Hepatocyte (in vitro differentiated cells): ENCODE measurements around the gene PCDHA1.

Experiments used
- EZH2phosphoT487 ChIP-seq: fragments of 200-600 bp; sonication (generic); IDR thresholded peaks from one replicate; pipeline ENCODE4 v1.6.1; 2018; ENCODE audit warnings: antibody characterized with exemption, mild to moderate bottlenecking, low read depth, moderate library complexity; ENCODE audit not compliant: unreplicated experiment, severe bottlenecking
- TF ChIP-seq, protein P1 (sequence below): fragments of 200-600 bp; sonication (generic); IDR thresholded peaks from 2 replicates; pipeline ENCODE4 v1.5.1; 2016; ENCODE audit warnings: antibody characterized with exemption, mild to moderate bottlenecking; ENCODE audit not compliant: poor library complexity

DNA sequence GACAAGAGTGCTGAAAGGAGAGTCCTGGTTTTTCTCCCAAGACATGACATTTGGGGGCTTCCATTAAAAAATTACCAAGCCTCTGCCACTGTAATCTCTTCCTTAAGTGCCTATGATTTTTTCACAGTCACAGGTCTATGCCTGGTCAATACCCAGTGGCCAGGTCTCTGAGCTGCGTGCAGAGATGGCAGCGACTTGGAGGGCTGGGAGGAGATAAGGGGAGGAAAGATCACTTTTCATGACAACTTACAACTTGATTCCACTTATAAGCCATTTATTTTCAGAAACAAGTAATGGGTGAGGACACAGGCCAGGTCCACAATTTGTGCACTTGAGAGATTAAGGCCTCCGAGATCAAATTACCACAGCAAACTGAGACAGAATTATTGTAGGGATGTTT lies 178.4 kb downstream of the PCDHA1 start:
- TF ChIP-seq, protein P1, sequence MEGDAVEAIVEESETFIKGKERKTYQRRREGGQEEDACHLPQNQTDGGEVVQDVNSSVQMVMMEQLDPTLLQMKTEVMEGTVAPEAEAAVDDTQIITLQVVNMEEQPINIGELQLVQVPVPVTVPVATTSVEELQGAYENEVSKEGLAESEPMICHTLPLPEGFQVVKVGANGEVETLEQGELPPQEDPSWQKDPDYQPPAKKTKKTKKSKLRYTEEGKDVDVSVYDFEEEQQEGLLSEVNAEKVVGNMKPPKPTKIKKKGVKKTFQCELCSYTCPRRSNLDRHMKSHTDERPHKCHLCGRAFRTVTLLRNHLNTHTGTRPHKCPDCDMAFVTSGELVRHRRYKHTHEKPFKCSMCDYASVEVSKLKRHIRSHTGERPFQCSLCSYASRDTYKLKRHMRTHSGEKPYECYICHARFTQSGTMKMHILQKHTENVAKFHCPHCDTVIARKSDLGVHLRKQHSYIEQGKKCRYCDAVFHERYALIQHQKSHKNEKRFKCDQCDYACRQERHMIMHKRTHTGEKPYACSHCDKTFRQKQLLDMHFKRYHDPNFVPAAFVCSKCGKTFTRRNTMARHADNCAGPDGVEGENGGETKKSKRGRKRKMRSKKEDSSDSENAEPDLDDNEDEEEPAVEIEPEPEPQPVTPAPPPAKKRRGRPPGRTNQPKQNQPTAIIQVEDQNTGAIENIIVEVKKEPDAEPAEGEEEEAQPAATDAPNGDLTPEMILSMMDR = no peak
- no peak for TF ChIP-seq EZH2phosphoT487
